Upper lobe of left lung (tissue), 6 donors: ENCODE measurements around the gene DNASE2. TPM values are rescaled to one million over a fixed set of nuclear protein-coding genes. Genes with fewer than 3 reads are reported as not detected.
A peak's percentile ranks its signal among the peaks of the same experiment; 100 is the strongest.

ENCODE experiments used
- ATAC-seq, 2 donors: fragments of 200-7000 bp; cut with Tn5 transposase; one replicate each; pipeline ENCODE4 v1.9.1; 2022; ENCODE audit warnings: mild to moderate bottlenecking in 2 of 2, moderate library complexity in 2 of 2; ENCODE audit not compliant: low FRiP score in 2 of 2
- DNase-seq, 2 donors: peaks; one replicate each; pipeline ENCODE4 v3.0.0-alpha.2; 2019 to 2020
- H3K27ac ChIP-seq, 4 donors: fragments of 200-600 bp; sonication (generic); one replicate each; pipeline ENCODE4 v1.5.1; 2016 to 2019
- H3K27me3 ChIP-seq, 4 donors: fragments of 200-600 bp; sonication (generic); one replicate each; pipeline ENCODE4 v1.5.1; 2017 to 2019
- H3K36me3 ChIP-seq, 4 donors: fragments of 200-600 bp; sonication (generic); one replicate each; pipeline ENCODE4 v1.5.1; 2016 to 2019
- H3K4me1 ChIP-seq, 4 donors: fragments of 200-600 bp; sonication (generic); one replicate each; pipeline ENCODE4 v1.5.1; 2018 to 2019
- H3K4me3 ChIP-seq, 4 donors: fragments of 200-600 bp; sonication (generic); one replicate each; pipeline ENCODE4 v1.5.1; 2017 to 2019; ENCODE audit warnings: mild to moderate bottlenecking in 2 of 4, moderate library complexity in 1 of 4
- H3K9me3 ChIP-seq, 4 donors: fragments of 200-600 bp; sonication (generic); one replicate each; pipeline ENCODE4 v1.5.1; 2018 to 2019
- EP300 ChIP-seq, 4 donors: sonication (generic); formaldehyde crosslinking; IDR thresholded peaks; one replicate each; pipeline ENCODE4 v1.5.1; 2017; ENCODE audit warnings: antibody characterized with exemption in 4 of 4, control low read depth in 2 of 4
- POLR2A ChIP-seq, 4 donors: fragments of 450-650 bp; IDR thresholded peaks; one replicate each; pipeline ENCODE4 v1.5.1; 2016 to 2017; ENCODE audit warnings: antibody characterized with exemption in 4 of 4, mild to moderate bottlenecking in 2 of 4
- POLR2AphosphoS5 ChIP-seq, 2 donors: sonication (generic); formaldehyde crosslinking; IDR thresholded peaks; one replicate each; pipeline ENCODE4 v1.5.1; 2017; ENCODE audit warnings: antibody characterized with exemption in 2 of 2
- WGBS, 2 donors: methylation state at CpG; one replicate each; pipeline ENCODE4 v1.1.5; 2017 to 2018; 5-methylcytosine and 5-hydroxymethylcytosine counted together
- total RNA-seq, 6 donors: library from RNA; depleted of rRNA in 4 of 6; stranded (reverse); fragments of >200 nt in 4 of 6; gene quantifications; one replicate each; pipeline versions ENCODE4 v1.1.0 to v1.2.1, GENCODE V29; 2016 to 2021
- TF ChIP-seq, protein P1 (sequence below), 6 experiments: fragments of 450-650 bp in 4 of 6; fragments of 200-600 bp in 2 of 6; sonication (generic) in 2 of 6; IDR thresholded peaks; one replicate each; pipeline ENCODE4 v1.5.1; 2016 to 2019; ENCODE audit warnings: antibody characterized with exemption in 6 of 6
- donor health status: DM: no; HTN: no; CAD: no; lungs with moderate emphysema.
- donor health status: DM: no; HTN: yes; CAD: no; lungs with severe emphysema.

DNASE2 gene
- total RNA-seq, 6 donors from 2014 or later: 34.6 to 87.2 (median 60.1) TPM

DNA sequence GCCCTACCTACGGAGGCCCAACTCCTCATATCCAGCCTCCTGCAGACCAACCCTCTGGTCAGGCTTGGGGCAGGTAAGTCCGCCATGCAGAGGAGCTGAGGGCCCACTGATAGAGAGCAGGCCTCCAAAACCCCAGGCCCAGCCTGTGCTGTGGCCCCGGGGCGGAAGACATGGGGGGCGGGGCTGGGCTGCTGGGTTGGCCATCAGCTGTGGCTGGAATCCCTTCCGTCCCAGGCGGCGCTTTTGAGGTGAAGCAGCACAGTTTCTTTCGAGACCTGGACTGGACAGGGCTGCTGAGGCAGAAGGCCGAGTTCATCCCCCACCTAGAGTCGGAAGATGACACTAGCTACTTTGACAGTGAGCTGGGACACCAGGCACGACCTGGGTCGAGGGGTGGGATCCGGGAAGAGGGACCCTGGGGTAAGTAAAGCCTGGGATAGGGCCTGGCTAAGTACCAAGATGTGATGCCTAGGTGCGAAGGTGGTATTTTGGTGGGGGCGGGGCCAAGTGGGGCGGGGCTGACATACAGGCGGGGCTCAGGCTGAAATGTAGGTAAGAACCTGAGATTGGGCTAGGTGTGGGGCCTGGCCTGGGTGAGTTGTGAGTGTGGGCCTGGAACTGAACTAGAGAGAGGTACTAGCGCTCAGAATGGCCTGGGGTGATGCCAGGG lies 15.4 kb downstream of the DNASE2 start:
- Histone ChIP-seq H3K9me3 (no peaks in the 10 kb centered on the region), H3K4me3 (no peak overlapping the region), H3K36me3 (no peaks in the 10 kb centered on the region), H3K27ac (no peak overlapping the region), H3K4me1 (peaks cover 7 to 10% (median 9%) of the 10 kb centered on the region in 4 donors), H3K27me3 (peaks cover 0 to 2% (median 0%) of the 10 kb centered on the region in 4 donors)
- TF ChIP-seq POLR2AphosphoS5 (IDR thresholded peaks at IDR 0.05) (no peak), POLR2A (IDR thresholded peaks at IDR 0.05) (no peak)
- WGBS, 2 donors: 80% methylated on average over 10 to 16 of the region's 19 CpGs
- peak in 1 of 2 donors; percentile 54 for DNase-seq
- peak in 1 of 2 donors; percentile 20 for ATAC-seq

DNA sequence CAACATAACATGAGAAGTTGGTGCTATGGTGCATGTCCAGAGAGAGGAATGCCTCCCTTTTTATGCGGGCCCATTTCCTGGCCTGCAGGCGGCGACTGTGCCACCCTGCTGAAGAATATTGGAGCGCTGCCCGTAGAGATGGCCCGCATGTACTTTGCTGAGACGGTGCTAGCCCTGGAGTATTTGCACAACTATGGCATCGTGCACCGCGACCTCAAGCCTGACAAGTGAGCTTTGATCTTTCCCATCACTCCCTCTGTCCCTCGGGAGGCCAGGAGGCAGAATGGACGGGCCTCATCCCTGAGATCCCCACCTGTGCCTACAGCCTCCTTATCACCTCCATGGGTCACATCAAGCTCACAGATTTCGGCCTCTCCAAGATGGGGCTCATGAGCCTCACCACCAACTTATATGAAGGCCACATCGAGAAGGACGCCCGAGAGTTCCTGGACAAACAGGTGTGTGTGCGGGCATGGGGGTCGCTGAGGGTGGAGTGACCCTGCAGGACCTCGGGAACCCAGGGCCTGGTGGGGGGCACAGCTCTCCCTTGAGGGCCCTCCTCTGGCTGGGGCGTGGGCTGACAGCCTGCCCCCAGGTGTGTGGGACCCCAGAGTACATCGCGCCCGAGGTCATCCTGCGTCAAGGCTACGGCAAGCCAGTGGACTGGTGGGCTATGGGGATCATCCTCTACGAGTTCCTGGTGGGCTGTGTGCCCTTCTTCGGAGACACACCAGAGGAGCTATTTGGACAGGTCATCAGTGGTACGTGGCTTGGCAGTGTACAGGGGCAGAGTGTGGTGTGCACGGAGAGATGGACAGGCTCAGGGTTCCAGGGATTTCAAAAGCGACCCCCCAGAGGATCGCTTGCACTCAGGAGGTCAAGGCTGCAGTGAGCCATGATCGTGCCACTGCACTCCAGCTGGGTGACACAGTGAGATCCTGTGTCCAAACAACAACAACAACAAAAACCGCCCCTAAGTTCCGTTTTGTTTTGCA lies 16.2 kb downstream of the DNASE2 start:
- peaks cover 7 to 10% (median 9%) of the 10 kb centered on the region in 4 donors for H3K4me1 ChIP-seq
- no peak for TF ChIP-seq EP300 (IDR thresholded peaks at IDR 0.05)
- TF ChIP-seq POLR2AphosphoS5 (IDR thresholded peaks at IDR 0.05): no peak
- TF ChIP-seq, protein P1, sequence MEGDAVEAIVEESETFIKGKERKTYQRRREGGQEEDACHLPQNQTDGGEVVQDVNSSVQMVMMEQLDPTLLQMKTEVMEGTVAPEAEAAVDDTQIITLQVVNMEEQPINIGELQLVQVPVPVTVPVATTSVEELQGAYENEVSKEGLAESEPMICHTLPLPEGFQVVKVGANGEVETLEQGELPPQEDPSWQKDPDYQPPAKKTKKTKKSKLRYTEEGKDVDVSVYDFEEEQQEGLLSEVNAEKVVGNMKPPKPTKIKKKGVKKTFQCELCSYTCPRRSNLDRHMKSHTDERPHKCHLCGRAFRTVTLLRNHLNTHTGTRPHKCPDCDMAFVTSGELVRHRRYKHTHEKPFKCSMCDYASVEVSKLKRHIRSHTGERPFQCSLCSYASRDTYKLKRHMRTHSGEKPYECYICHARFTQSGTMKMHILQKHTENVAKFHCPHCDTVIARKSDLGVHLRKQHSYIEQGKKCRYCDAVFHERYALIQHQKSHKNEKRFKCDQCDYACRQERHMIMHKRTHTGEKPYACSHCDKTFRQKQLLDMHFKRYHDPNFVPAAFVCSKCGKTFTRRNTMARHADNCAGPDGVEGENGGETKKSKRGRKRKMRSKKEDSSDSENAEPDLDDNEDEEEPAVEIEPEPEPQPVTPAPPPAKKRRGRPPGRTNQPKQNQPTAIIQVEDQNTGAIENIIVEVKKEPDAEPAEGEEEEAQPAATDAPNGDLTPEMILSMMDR (IDR thresholded peaks at IDR 0.05): no peak
- no peak for TF ChIP-seq POLR2A (IDR thresholded peaks at IDR 0.05)
- no peaks in the 10 kb centered on the region for H3K36me3 ChIP-seq
- no peak overlapping the region for H3K27ac ChIP-seq
- 81 to 90% methylated on average over 25 to 29 of the region's 34 CpGs for WGBS, 2 donors
- no peak overlapping the region for H3K4me3 ChIP-seq
- ATAC-seq: no peak
- peak in 1 of 2 donors; percentile 63 for DNase-seq
- H3K9me3 ChIP-seq: no peaks in the 10 kb centered on the region
- peaks cover 0 to 2% (median 0%) of the 10 kb centered on the region in 4 donors for H3K27me3 ChIP-seq

DNA sequence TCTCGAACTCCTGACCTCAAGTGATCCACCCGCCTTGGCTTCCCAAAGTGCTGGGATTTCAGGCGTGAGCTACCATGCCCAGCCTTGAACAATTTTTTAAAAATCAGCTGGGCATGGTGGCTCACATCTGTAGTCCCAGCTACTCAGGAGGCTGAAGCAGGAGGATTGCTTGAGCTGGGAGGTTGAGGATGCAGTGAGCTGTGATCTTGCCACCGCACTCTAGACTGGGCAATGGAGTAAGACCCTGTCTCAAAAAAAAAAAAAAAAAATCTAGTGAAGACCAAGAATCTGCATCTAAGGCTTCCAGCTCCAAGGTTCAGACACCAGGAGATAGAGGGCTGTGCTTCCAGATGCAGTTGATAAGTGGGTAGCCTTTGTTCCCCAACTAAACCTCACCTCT lies 17.1 kb downstream of the DNASE2 start:
- TF ChIP-seq, protein P1 (IDR thresholded peaks at IDR 0.05): no peak
- TF ChIP-seq EP300 (IDR thresholded peaks at IDR 0.05) (no peak), POLR2AphosphoS5 (IDR thresholded peaks at IDR 0.05) (no peak), POLR2A (IDR thresholded peaks at IDR 0.05) (no peak)
- H3K4me3 ChIP-seq: no peak overlapping the region
- H3K36me3 ChIP-seq: no peaks in the 10 kb centered on the region
- H3K4me1 ChIP-seq: peaks cover 7 to 10% (median 9%) of the 10 kb centered on the region in 4 donors
- ATAC-seq: no peak
- H3K9me3 ChIP-seq: no peaks in the 10 kb centered on the region
- no peak overlapping the region for H3K27ac ChIP-seq
- 98 to 100% methylated on average over 3 to 4 of the region's 4 CpGs for WGBS, 2 donors
- peaks cover 0 to 2% (median 0%) of the 10 kb centered on the region in 4 donors for H3K27me3 ChIP-seq
- no peak for DNase-seq

DNA sequence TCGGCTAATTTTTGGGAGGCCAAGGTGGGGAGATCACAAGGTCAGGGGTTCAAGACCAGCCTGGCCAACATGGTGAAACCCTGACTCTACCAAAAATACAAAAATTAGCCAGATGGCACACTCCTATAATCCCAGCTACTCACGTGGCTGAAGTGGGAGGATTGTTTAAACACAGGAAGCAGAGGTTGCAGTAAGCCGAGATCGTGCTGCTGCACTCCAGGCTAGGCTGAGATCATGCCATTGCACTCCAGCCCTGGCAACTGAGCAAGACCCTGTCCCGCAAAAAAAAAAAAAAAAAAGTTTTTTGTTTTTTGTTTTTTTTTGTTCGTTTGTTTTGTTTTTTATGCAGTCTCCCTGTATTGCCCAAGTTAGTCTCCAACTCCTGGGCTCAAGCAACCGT lies 21.7 kb downstream of the DNASE2 start:
- no peaks in the 10 kb centered on the region for H3K4me1 ChIP-seq
- ATAC-seq (no peak), DNase-seq (no peak)
- no peak overlapping the region for H3K27ac ChIP-seq
- H3K27me3 ChIP-seq: no peaks in the 10 kb centered on the region
- no peak overlapping the region for H3K4me3 ChIP-seq
- 50 to 52% methylated on average over 7 of the region's 7 CpGs for WGBS, 2 donors
- peaks cover 0 to 4% (median 0%) of the 10 kb centered on the region in 4 donors for H3K9me3 ChIP-seq
- H3K36me3 ChIP-seq: no peaks in the 10 kb centered on the region
- TF ChIP-seq POLR2A (IDR thresholded peaks at IDR 0.05): no peak
- TF ChIP-seq, protein P1 (IDR thresholded peaks at IDR 0.05): no peak
- TF ChIP-seq POLR2AphosphoS5 (IDR thresholded peaks at IDR 0.05): no peak
- TF ChIP-seq EP300 (IDR thresholded peaks at IDR 0.05): no peak
